ENCODE results near the gene TBC1D8.
A peak's percentile ranks its signal among the peaks of the same experiment; 100 is the strongest.

Gene TBC1D8

GRCh38 chr2:100998235-100998573 is 153.0 kb downstream of the TBC1D8 start:
- no peak overlapping the region for H2AK5ac ChIP-seq (ENCODE audit: low read depth, low read length)
- H3K27me3 ChIP-seq (ENCODE audit: control insufficient read depth in 3 of 3, insufficient read depth in 3 of 3, low read depth in 1 of 3, low read length in 3 of 3), result peaks cover 0 to 7% (median 0%) of the 10 kb centered on the region in 3 experiments
- WGBS, 2 donors (ENCODE audit: extremely low coverage in 2 of 2, insufficient read length in 2 of 2, insufficient replicate concordance in 1 of 2), result no CpG with 5 or more reads among the region's 6 CpGs
- H2AFZ ChIP-seq (ENCODE audit: low read length), result no peak overlapping the region
- H3K4me3 ChIP-seq (ENCODE audit: low read length in 2 of 2), result no peak overlapping the region
- no peak overlapping the region for H2BK120ac ChIP-seq (ENCODE audit: low read depth, low read length)
- H2BK5ac ChIP-seq (ENCODE audit: low read length), result no peak overlapping the region
- H2BK15ac ChIP-seq (ENCODE audit: low read length), result no peak overlapping the region
- H3K14ac ChIP-seq (ENCODE audit: low read length), result no peak overlapping the region
- H3K23ac ChIP-seq (ENCODE audit: low read depth, low read length, poor library complexity), result no peak overlapping the region
- H2BK12ac ChIP-seq (ENCODE audit: low read length), result no peak overlapping the region
- H3K36me3 ChIP-seq (replicated peaks in 1 of 2; ENCODE audit: control insufficient read depth in 2 of 2, insufficient read depth in 2 of 2, low read length in 2 of 2), result peaks cover 0 to 5% of the 10 kb centered on the region in 2 donors
- no peak overlapping the region for H4K91ac ChIP-seq (ENCODE audit: low read depth, low read length, poor library complexity)
- peaks cover 3 to 4% of the 10 kb centered on the region in 2 donors for H3K9me3 ChIP-seq (replicated peaks in 1 of 2; ENCODE audit: control insufficient read depth in 2 of 2, insufficient read depth in 1 of 2, low read depth in 1 of 2, low read length in 2 of 2)
- H3K27ac ChIP-seq (replicated peaks; ENCODE audit: low read length), result no peak overlapping the region
- no peak overlapping the region for H3K9ac ChIP-seq (ENCODE audit: low read depth, low read length, poor library complexity)
- no peak overlapping the region for H3K4me2 ChIP-seq (ENCODE audit: insufficient read depth, low read length, poor library complexity, severe bottlenecking)
- peaks cover 5% of the 10 kb centered on the region for H3K79me1 ChIP-seq (ENCODE audit: low read depth, low read length)
- no peak overlapping the region for H3K4ac ChIP-seq (ENCODE audit: low read length)
- H3K4me1 ChIP-seq (ENCODE audit: control insufficient read depth in 2 of 2, insufficient read depth in 1 of 2, low read depth in 1 of 2, low read length in 2 of 2), result peaks cover 4 to 6% of the 10 kb centered on the region in 2 donors
- no peak for DNase-seq (ENCODE audit: low spot score)
- no peak overlapping the region for H4K8ac ChIP-seq (ENCODE audit: low read depth, low read length)
- H3K18ac ChIP-seq (ENCODE audit: low read length), result no peak overlapping the region

GRCh38 chr2:100997509-100998234 is 153.5 kb downstream of the TBC1D8 start:
- no peak overlapping the region for H2AFZ ChIP-seq (ENCODE audit: low read length)
- peaks cover 0 to 7% (median 0%) of the 10 kb centered on the region in 3 experiments for H3K27me3 ChIP-seq (ENCODE audit: control insufficient read depth in 3 of 3, insufficient read depth in 3 of 3, low read depth in 1 of 3, low read length in 3 of 3)
- H4K8ac ChIP-seq (ENCODE audit: low read depth, low read length), result no peak overlapping the region
- no peak overlapping the region for H3K4ac ChIP-seq (ENCODE audit: low read length)
- H2BK12ac ChIP-seq (ENCODE audit: low read length), result no peak overlapping the region
- peaks cover 0 to under 1% of the 10 kb centered on the region in 2 donors for H3K36me3 ChIP-seq (replicated peaks in 1 of 2; ENCODE audit: control insufficient read depth in 2 of 2, insufficient read depth in 2 of 2, low read length in 2 of 2)
- H3K14ac ChIP-seq (ENCODE audit: low read length), result no peak overlapping the region
- H3K4me1 ChIP-seq (ENCODE audit: control insufficient read depth in 2 of 2, insufficient read depth in 1 of 2, low read depth in 1 of 2, low read length in 2 of 2), result peaks cover 4% of the 10 kb centered on the region in 2 donors
- no peak overlapping the region for H2BK120ac ChIP-seq (ENCODE audit: low read depth, low read length)
- H2BK5ac ChIP-seq (ENCODE audit: low read length), result no peak overlapping the region
- no peak overlapping the region for H2AK5ac ChIP-seq (ENCODE audit: low read depth, low read length)
- H3K18ac ChIP-seq (ENCODE audit: low read length), result no peak overlapping the region
- H3K4me2 ChIP-seq (ENCODE audit: insufficient read depth, low read length, poor library complexity, severe bottlenecking), result no peak overlapping the region
- no peak overlapping the region for H2BK15ac ChIP-seq (ENCODE audit: low read length)
- peaks cover 3 to 4% of the 10 kb centered on the region in 2 donors for H3K9me3 ChIP-seq (replicated peaks in 1 of 2; ENCODE audit: control insufficient read depth in 2 of 2, insufficient read depth in 1 of 2, low read depth in 1 of 2, low read length in 2 of 2)
- no peak overlapping the region for H3K4me3 ChIP-seq (ENCODE audit: low read length in 2 of 2)
- peaks cover 5% of the 10 kb centered on the region for H3K79me1 ChIP-seq (ENCODE audit: low read depth, low read length)
- DNase-seq (ENCODE audit: low spot score), result no peak
- H4K91ac ChIP-seq (ENCODE audit: low read depth, low read length, poor library complexity), result no peak overlapping the region
- H3K23ac ChIP-seq (ENCODE audit: low read depth, low read length, poor library complexity), result no peak overlapping the region
- no peak overlapping the region for H3K27ac ChIP-seq (replicated peaks; ENCODE audit: low read length)
- no peak overlapping the region for H3K9ac ChIP-seq (ENCODE audit: low read depth, low read length, poor library complexity)
- no CpG with 5 or more reads among the region's 5 CpGs for WGBS, 2 donors (ENCODE audit: extremely low coverage in 2 of 2, insufficient read length in 2 of 2, insufficient replicate concordance in 1 of 2)

- Histone ChIP-seq H2BK15ac (ENCODE audit: low read length) (peak overlapping the region; percentile 18), H3K27ac (replicated peaks; ENCODE audit: low read length) (no peak overlapping the region), H3K14ac (ENCODE audit: low read length) (no peak overlapping the region), H3K18ac (ENCODE audit: low read length) (no peak overlapping the region), H2AK5ac (ENCODE audit: low read depth, low read length) (no peak overlapping the region), H3K23ac (ENCODE audit: low read depth, low read length, poor library complexity) (no peak overlapping the region), H3K79me1 (ENCODE audit: low read depth, low read length) (no peaks in the 10 kb centered on the region), H3K4me3 (ENCODE audit: low read length in 2 of 2) (no peak overlapping the region), H3K9ac (ENCODE audit: low read depth, low read length, poor library complexity) (no peak overlapping the region), H3K9me3 (replicated peaks in 1 of 2; ENCODE audit: control insufficient read depth in 2 of 2, insufficient read depth in 1 of 2, low read depth in 1 of 2, low read length in 2 of 2) (no peaks in the 10 kb centered on the region), H2BK12ac (ENCODE audit: low read length) (no peak overlapping the region), H3K4me2 (ENCODE audit: insufficient read depth, low read length, poor library complexity, severe bottlenecking) (no peak overlapping the region), H3K27me3 (ENCODE audit: control insufficient read depth in 3 of 3, insufficient read depth in 3 of 3, low read depth in 1 of 3, low read length in 3 of 3) (peaks cover 0 to 14% (median 0%) of the 10 kb centered on the region in 3 experiments), H3K4me1 (ENCODE audit: control insufficient read depth in 2 of 2, insufficient read depth in 1 of 2, low read depth in 1 of 2, low read length in 2 of 2) (no peaks in the 10 kb centered on the region), H2BK5ac (ENCODE audit: low read length) (no peak overlapping the region), H3K36me3 (replicated peaks in 1 of 2; ENCODE audit: control insufficient read depth in 2 of 2, insufficient read depth in 2 of 2, low read length in 2 of 2) (no peaks in the 10 kb centered on the region), H4K91ac (ENCODE audit: low read depth, low read length, poor library complexity) (no peak overlapping the region), H4K8ac (ENCODE audit: low read depth, low read length) (no peak overlapping the region), H2AFZ (ENCODE audit: low read length) (no peak overlapping the region), H3K4ac (ENCODE audit: low read length) (no peak overlapping the region), H2BK120ac (ENCODE audit: low read depth, low read length) (no peak overlapping the region)
- no CpG with 5 or more reads among the region's 28 CpGs for WGBS, 2 donors (ENCODE audit: extremely low coverage in 2 of 2, insufficient read length in 2 of 2, insufficient replicate concordance in 1 of 2)
- no peak for DNase-seq (ENCODE audit: low spot score)
These were observed 155.7 kb downstream of the TBC1D8 start for GRCh38 chr2:100995309-100996075.

- Histone ChIP-seq H2BK120ac (ENCODE audit: low read depth, low read length) (no peak overlapping the region), H3K4me1 (ENCODE audit: control insufficient read depth in 2 of 2, insufficient read depth in 1 of 2, low read depth in 1 of 2, low read length in 2 of 2) (no peaks in the 10 kb centered on the region), H4K91ac (ENCODE audit: low read depth, low read length, poor library complexity) (no peak overlapping the region), H2BK15ac (ENCODE audit: low read length) (no peak overlapping the region), H2AK5ac (ENCODE audit: low read depth, low read length) (no peak overlapping the region), H3K18ac (ENCODE audit: low read length) (peak overlapping the region; percentile 65), H2BK5ac (ENCODE audit: low read length) (no peak overlapping the region), H3K79me1 (ENCODE audit: low read depth, low read length) (no peaks in the 10 kb centered on the region), H3K4ac (ENCODE audit: low read length) (no peak overlapping the region), H3K9ac (ENCODE audit: low read depth, low read length, poor library complexity) (no peak overlapping the region), H4K8ac (ENCODE audit: low read depth, low read length) (no peak overlapping the region), H3K4me2 (ENCODE audit: insufficient read depth, low read length, poor library complexity, severe bottlenecking) (no peak overlapping the region), H3K36me3 (replicated peaks in 1 of 2; ENCODE audit: control insufficient read depth in 2 of 2, insufficient read depth in 2 of 2, low read length in 2 of 2) (no peaks in the 10 kb centered on the region), H3K23ac (ENCODE audit: low read depth, low read length, poor library complexity) (no peak overlapping the region), H3K27ac (replicated peaks; ENCODE audit: low read length) (no peak overlapping the region), H2AFZ (ENCODE audit: low read length) (no peak overlapping the region), H3K27me3 (ENCODE audit: control insufficient read depth in 3 of 3, insufficient read depth in 3 of 3, low read depth in 1 of 3, low read length in 3 of 3) (peaks cover 0 to 20% (median 0%) of the 10 kb centered on the region in 3 experiments), H3K14ac (ENCODE audit: low read length) (no peak overlapping the region), H3K4me3 (ENCODE audit: low read length in 2 of 2) (no peak overlapping the region), H2BK12ac (ENCODE audit: low read length) (no peak overlapping the region), H3K9me3 (replicated peaks in 1 of 2; ENCODE audit: control insufficient read depth in 2 of 2, insufficient read depth in 1 of 2, low read depth in 1 of 2, low read length in 2 of 2) (no peaks in the 10 kb centered on the region)
- DNase-seq (ENCODE audit: low spot score), result no peak
- WGBS, 2 donors (ENCODE audit: extremely low coverage in 2 of 2, insufficient read length in 2 of 2, insufficient replicate concordance in 1 of 2), result no CpG with 5 or more reads among the region's 17 CpGs
These were observed 157.9 kb downstream of the TBC1D8 start for GRCh38 chr2:100993294-100993693.

Measured in neuronal stem cell (in vitro differentiated cells).